ENCODE data around the gene GPR107.

- no peak for TF ChIP-seq CTCF (IDR thresholded peaks at IDR 0.05)
- TF ChIP-seq EZH2 (IDR thresholded peaks at IDR 0.05; ENCODE audit: borderline replicate concordance, insufficient read depth, low read depth, low read length, poor library complexity, severe bottlenecking), result no peak
Measured at GRCh38 chr9:130186051-130186450, 132.3 kb downstream of the GPR107 start.
